H1 (cell line): Measurements from ENCODE around the gene GPR180. TPM values are rescaled to one million over a fixed set of nuclear protein-coding genes. Genes with fewer than 3 reads are reported as not detected.
A peak's percentile ranks its signal among the peaks of the same experiment; 100 is the strongest.

Source experiments
- ATF2 ChIP-seq: IDR thresholded peaks from 2 replicates; pipeline ENCODE4 v1.6.1; 2012; ENCODE audit warnings: low read length, inconsistent platforms
- BCL11A ChIP-seq, 2 experiments: IDR thresholded peaks; one replicate each; pipeline ENCODE4 v1.6.1; 2011; ENCODE audit warnings: low read depth in 2 of 2, low read length in 2 of 2, mild to moderate bottlenecking in 2 of 2
- CREB1 ChIP-seq: IDR thresholded peaks from 2 replicates; pipeline ENCODE4 v1.6.1; 2012; ENCODE audit warnings: inconsistent platforms
- EP300 ChIP-seq, 2 experiments: IDR thresholded peaks; 1 replicate in 1 of 2; 2 replicates in 1 of 2; pipeline ENCODE4 v1.6.1; 2011 to 2012; ENCODE audit warnings: low read depth in 2 of 2, low read length in 2 of 2, mild to moderate bottlenecking in 2 of 2, borderline replicate concordance in 1 of 2, inconsistent platforms in 1 of 2, moderate library complexity in 1 of 2
- HDAC6 ChIP-seq: IDR thresholded peaks from one replicate; pipeline ENCODE4 v1.7.1; 2012; ENCODE audit warnings: low read depth, mild to moderate bottlenecking, inconsistent platforms, low read length, moderate library complexity
- JUND ChIP-seq: IDR thresholded peaks from 2 replicates; pipeline ENCODE4 v1.6.1; 2011; ENCODE audit warnings: mild to moderate bottlenecking, improper control_type of control experiment, low read length
- MAX ChIP-seq: IDR thresholded peaks from 2 replicates; pipeline ENCODE4 v1.6.1; 2012; ENCODE audit warnings: inconsistent platforms
- NANOG ChIP-seq: IDR thresholded peaks from 2 replicates; pipeline ENCODE4 v1.6.1; 2011; ENCODE audit warnings: low read length, low read depth, mild to moderate bottlenecking, inconsistent platforms; ENCODE audit not compliant: insufficient read depth, poor library complexity, severe bottlenecking
- PHF8 ChIP-seq: fragments of 200-600 bp; sonication (generic); conservative IDR thresholded peaks from 2 replicates; pipeline ENCODE4 v1.7.1; 2012; ENCODE audit warnings: low read depth, mild to moderate bottlenecking, inconsistent platforms, low read length, moderate library complexity
- POLR2AphosphoS5 ChIP-seq: IDR thresholded peaks from 2 replicates; pipeline ENCODE4 v1.6.1; 2011; ENCODE audit warnings: low read depth, low read length
- RAD21 ChIP-seq, 2 experiments: IDR thresholded peaks in 1 of 2; conservative IDR thresholded peaks in 1 of 2; 2 replicates each; pipeline ENCODE4 v1.6.1; 2011; ENCODE audit warnings: low read depth in 2 of 2, low read length in 2 of 2, improper control_type of control experiment in 1 of 2, inconsistent platforms in 1 of 2, mild to moderate bottlenecking in 1 of 2, moderate library complexity in 1 of 2
- RBBP5 ChIP-seq: IDR thresholded peaks from 2 replicates; pipeline ENCODE4 v1.7.1; 2012; ENCODE audit warnings: low read depth, mild to moderate bottlenecking, inconsistent platforms, low read length, moderate library complexity, borderline replicate concordance
- SIX5 ChIP-seq: IDR thresholded peaks from 2 replicates; pipeline ENCODE4 v1.6.1; 2011; ENCODE audit warnings: mild to moderate bottlenecking, low read depth, low read length
- SP1 ChIP-seq: IDR thresholded peaks from 2 replicates; pipeline ENCODE4 v1.6.1; 2011; ENCODE audit warnings: low read depth, low read length
- SRF ChIP-seq: IDR thresholded peaks from 2 replicates; pipeline ENCODE4 v1.6.1; 2011; ENCODE audit warnings: mild to moderate bottlenecking, low read depth, low read length, moderate library complexity
- TAF1 ChIP-seq: IDR thresholded peaks from 2 replicates; pipeline ENCODE4 v1.6.1; 2011; ENCODE audit warnings: mild to moderate bottlenecking, low read depth, low read length
- TAF7 ChIP-seq: optimal IDR thresholded peaks from 2 replicates; pipeline ENCODE3; 2011; ENCODE audit warnings: low read depth, mild to moderate bottlenecking, inconsistent platforms, low read length, moderate library complexity, borderline replicate concordance
- YY1 ChIP-seq: IDR thresholded peaks from 2 replicates; pipeline ENCODE4 v1.6.1; 2011; ENCODE audit warnings: low read depth, mild to moderate bottlenecking, low read length
- polyA plus RNA-seq, 7 experiments: library from polyadenylated mRNA; depleted of rRNA in 3 of 7; stranded (reverse) in 5 of 7; unstranded in 2 of 7; fragments of >200 nt in 5 of 7; fragments of 200-250 nt in 2 of 7; gene quantifications; 1 replicate in 5 of 7; 2 replicates in 1 of 7; 4 replicates in 1 of 7; pipeline versions ENCODE4 v1.2.1 to v1.2.3, GENCODE V29; 2011 to 2013; ENCODE audit warnings: missing spikeins in 2 of 7, mixed read lengths in 2 of 7
- total RNA-seq: library from RNA; stranded (reverse); fragmentation: NEBNext Ultra II Directional; extraction: Animal tissue kit (Norgen Biotek cat#: 25700); gene quantifications from 2 replicates; pipeline ENCODE4 v1.2.1, GENCODE V29; 2021

The GPR180 gene
- total and polyA plus RNA-seq, 2 of the 8 experiments (the other 6 are each of a cell fraction or from before 2014, with no cell fraction given) = 1.8 to 4.8 TPM

GRCh38 chr13:94595950-94596574 is 5.6 kb upstream of the GPR180 start, which contains the start of gene TGDS (continued):
- no peak for TF ChIP-seq JUND
- peak; percentile 71; the same call in 1 of the 2 replicates for TF ChIP-seq RBBP5
- peak; percentile 95 for TF ChIP-seq POLR2AphosphoS5
- TF ChIP-seq RAD21 (IDR thresholded peaks at IDR 0.05 in 1 of 2, conservative IDR thresholded peaks at IDR 0.05 in 1 of 2; ENCODE audit: low read depth in 2 of 2, low read length in 2 of 2) = no peak
- peak; percentile 81 for TF ChIP-seq TAF7
- TF ChIP-seq HDAC6 = no peak
- peak; percentile 60; the same call in 1 of the 2 replicates for TF ChIP-seq YY1
- TF ChIP-seq BCL11A (IDR thresholded peaks at IDR 0.05; ENCODE audit: low read depth in 2 of 2, low read length in 2 of 2) = no peak
- TF ChIP-seq MAX = peak; percentile 55
- peak; percentile 58 for TF ChIP-seq CREB1
- 0 out of 2 replicates have a peak, but pooled peaks have one; percentile 32 for TF ChIP-seq SP1
- no peak for TF ChIP-seq ATF2
- peak; percentile 96 for TF ChIP-seq PHF8
- no peak for TF ChIP-seq SIX5
- no peak for TF ChIP-seq SRF
- peak; percentile 20 for TF ChIP-seq NANOG
- no peak for TF ChIP-seq EP300 (IDR thresholded peaks at IDR 0.05; ENCODE audit: borderline replicate concordance in 1 of 2, low read depth in 2 of 2, low read length in 2 of 2)
- TF ChIP-seq TAF1 = peak; percentile 98
